Testis (tissue), 5 donors: ENCODE measurements around the gene SIX2. TPM values are rescaled to one million over a fixed set of nuclear protein-coding genes. Genes with fewer than 3 reads are reported as not detected.

Experiments used
- DNase-seq: peaks from one replicate; pipeline ENCODE4 v3.0.0-alpha.2; 2019
- H3K27ac ChIP-seq, 2 donors: fragments of 200-600 bp; sonication (generic); one replicate each; pipeline ENCODE4 v1.5.1; 2019
- H3K27me3 ChIP-seq: fragments of 200-600 bp; sonication (generic); one replicate; pipeline ENCODE4 v1.5.1; 2019
- H3K36me3 ChIP-seq: fragments of 200-600 bp; sonication (generic); one replicate; pipeline ENCODE4 v1.5.1; 2017; ENCODE audit warnings: low read depth; ENCODE audit errors: missing control alignments
- H3K4me1 ChIP-seq: fragments of 200-600 bp; sonication (generic); one replicate; pipeline ENCODE4 v1.5.1; 2019
- H3K4me3 ChIP-seq, 2 donors: fragments of 200-600 bp; sonication (generic); one replicate each; pipeline ENCODE4 v1.5.1; 2017 to 2019
- H3K9me3 ChIP-seq: fragments of 200-600 bp; sonication (generic); one replicate; pipeline ENCODE4 v1.5.1; 2017
- CTCF ChIP-seq, 3 experiments: fragments of 450-650 bp in 2 of 3; fragments of 200-600 bp in 1 of 3; sonication (generic) in 1 of 3; IDR thresholded peaks; one replicate each; pipeline ENCODE4 v1.5.1; 2016 to 2019; ENCODE audit warnings: antibody characterized with exemption in 3 of 3, mild to moderate bottlenecking in 2 of 3, moderate library complexity in 1 of 3
- POLR2A ChIP-seq: fragments of 450-650 bp; IDR thresholded peaks from one replicate; pipeline ENCODE4 v1.6.1; 2017; ENCODE audit warnings: antibody characterized with exemption, mild to moderate bottlenecking, moderate library complexity
- WGBS, 2 donors: methylation state at CpG; one replicate each; pipeline ENCODE4 v1.1.5; 2018; 5-methylcytosine and 5-hydroxymethylcytosine counted together
- intact Hi-C: fragments of 100-400 bp; cut with DNase I; formaldehyde crosslinking; loops from one replicate; pipeline ENCODE4 v1.15.1; 2023; ENCODE audit warnings: low total_unique reads
- long read RNA-seq, 2 donors: transcript quantifications; one replicate each; lab custom pipeline, GENCODE V29; 2026
- polyA plus RNA-seq: library from polyadenylated mRNA; stranded (reverse); fragments of 350-450 nt; fragmentation: Illumina TruSeq; extraction: RNeasy Lipid Tissue Mini Kit (QIAGEN cat#74804); gene quantifications from one replicate; pipeline ENCODE4 v1.2.3, GENCODE V29; 2014; ENCODE audit warnings: low read depth, low replicate concordance; ENCODE audit not compliant: insufficient read depth
- total RNA-seq, 2 donors: library from RNA; depleted of rRNA; stranded (reverse); fragments of >200 nt; gene quantifications; one replicate each; pipeline ENCODE4 v1.2.3, GENCODE V29; 2016

Gene SIX2
- total RNA-seq, result 1 to 10 TPM; 1.1 to 3.2 TPM
- polyA plus RNA-seq, result 1.1 TPM
- long read RNA-seq, donor 1, partial matches to known transcripts, result 0 of 2 reads
- long read RNA-seq, donor 1, other reads (novel, unspliced or antisense), result 0 of 2 reads
- long read RNA-seq, donor 2, result 0 reads

GRCh38 chr2:45009303-45009927 is at the start of gene SIX2:
Gene SIX2, minus strand, starts transcription at chr2:45009452. Its CDS starts 342 bp downstream, at chr2:45009110.
- H3K4me1 ChIP-seq, result peaks cover 23% of the 10 kb centered on the region
- H3K4me3 ChIP-seq, result peak within 1 kb of the TSS; percentile 25 to 43
- no peak for TF ChIP-seq POLR2A
- TF ChIP-seq CTCF (IDR thresholded peaks at IDR 0.05), result no peak
- 1% methylated on average over 43 to 61 of the region's 61 CpGs for WGBS, 2 donors
- H3K36me3 ChIP-seq, result no peaks in the 10 kb centered on the region
- H3K9me3 ChIP-seq, result no peaks in the 10 kb centered on the region
- intact Hi-C loops, result no loop called here
- H3K27ac ChIP-seq, result no peak within 1 kb of the TSS
- H3K27me3 ChIP-seq, result no peaks in the 10 kb centered on the region
- peak; percentile 79 for DNase-seq

GRCh38 chr2:45055162-45055605 is 45.9 kb upstream of the SIX2 start:
- H3K9me3 ChIP-seq, result no peaks in the 10 kb centered on the region
- intact Hi-C loops, result no loop called here
- WGBS, 2 donors, result 58 to 62% methylated on average over 4 to 7 of the region's 7 CpGs

GRCh38 chr2:45053966-45054365 is 44.7 kb upstream of the SIX2 start:
- H3K9me3 ChIP-seq, result no peaks in the 10 kb centered on the region
- 68 to 93% methylated on average over 8 of the region's 8 CpGs for WGBS, 2 donors
- TF ChIP-seq CTCF (IDR thresholded peaks at IDR 0.05), result no peak
- no peak for TF ChIP-seq POLR2A

More at GRCh38 chr2:45055162-45055605, 45.9 kb upstream of the SIX2 start:
- DNase-seq, result no peak
- Histone ChIP-seq H3K4me1 (no peaks in the 10 kb centered on the region), H3K4me3 (no peak overlapping the region), H3K36me3 (no peaks in the 10 kb centered on the region), H3K27ac (no peak overlapping the region), H3K27me3 (no peaks in the 10 kb centered on the region)
- TF ChIP-seq CTCF (IDR thresholded peaks at IDR 0.05) (no peak), POLR2A (no peak)

GRCh38 chr2:45052388-45052928 is 43.2 kb upstream of the SIX2 start:
- Histone ChIP-seq H3K4me1 (no peaks in the 10 kb centered on the region), H3K4me3 (no peak overlapping the region), H3K27ac (no peak overlapping the region), H3K27me3 (no peaks in the 10 kb centered on the region), H3K36me3 (no peaks in the 10 kb centered on the region), H3K9me3 (no peaks in the 10 kb centered on the region)
- no peak for DNase-seq
- 85 to 91% methylated on average over 5 of the region's 5 CpGs for WGBS, 2 donors
- TF ChIP-seq CTCF (IDR thresholded peaks at IDR 0.05) (no peak), POLR2A (no peak)
- intact Hi-C loops, result no loop called here

More at GRCh38 chr2:45053966-45054365, 44.7 kb upstream of the SIX2 start:
- Histone ChIP-seq H3K36me3 (no peaks in the 10 kb centered on the region), H3K27me3 (no peaks in the 10 kb centered on the region), H3K4me3 (no peak overlapping the region), H3K27ac (no peak overlapping the region), H3K4me1 (no peaks in the 10 kb centered on the region)
- intact Hi-C loops, result no loop called here
- DNase-seq, result no peak
